ENCODE results near the gene ARV1.
"Not testable (repeated sequence)": the region's sequence is repeated elsewhere in the genome, so short reads cannot be mapped to it uniquely, and the experiment has no call there.

DNA sequence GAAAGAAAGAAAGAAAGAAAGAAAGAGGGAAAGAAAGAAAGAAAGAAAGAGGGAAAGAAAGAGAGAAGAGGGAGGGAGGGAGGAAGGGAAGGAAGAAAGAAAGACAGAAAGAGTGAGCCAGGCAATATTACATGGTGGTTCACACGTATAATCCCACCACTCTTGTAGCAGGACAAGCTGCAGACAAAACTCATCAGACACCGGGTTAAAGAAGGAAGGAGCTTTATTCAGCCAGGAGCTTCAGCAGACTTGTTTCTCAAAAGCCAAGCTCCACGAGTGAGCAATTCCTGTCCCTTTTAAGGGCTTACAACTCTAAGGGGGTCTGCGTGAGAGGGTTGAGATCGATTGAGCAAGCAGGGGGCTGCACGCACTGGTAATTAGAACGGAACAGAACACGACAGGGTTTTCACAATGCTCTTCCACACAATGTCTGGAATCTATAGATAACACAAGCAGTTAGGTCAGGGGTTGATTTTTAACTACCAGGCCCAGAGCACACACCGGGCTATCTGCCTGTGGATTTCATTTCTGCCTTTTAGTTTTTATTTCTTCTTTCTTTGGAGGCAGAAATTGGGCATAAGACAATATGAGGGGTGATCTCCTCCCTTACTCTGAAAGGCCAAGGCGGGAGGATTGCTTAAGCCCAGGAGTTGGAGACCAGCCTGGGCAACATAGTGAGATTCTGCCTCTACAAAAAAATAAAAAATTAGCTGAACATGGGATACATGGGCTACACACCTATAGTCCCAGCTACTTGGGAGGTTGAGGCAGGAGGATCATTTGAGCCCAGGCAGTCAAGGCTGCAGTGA is 67.2 kb downstream of the ARV1 start:
- TF ChIP-seq, protein P1, sequence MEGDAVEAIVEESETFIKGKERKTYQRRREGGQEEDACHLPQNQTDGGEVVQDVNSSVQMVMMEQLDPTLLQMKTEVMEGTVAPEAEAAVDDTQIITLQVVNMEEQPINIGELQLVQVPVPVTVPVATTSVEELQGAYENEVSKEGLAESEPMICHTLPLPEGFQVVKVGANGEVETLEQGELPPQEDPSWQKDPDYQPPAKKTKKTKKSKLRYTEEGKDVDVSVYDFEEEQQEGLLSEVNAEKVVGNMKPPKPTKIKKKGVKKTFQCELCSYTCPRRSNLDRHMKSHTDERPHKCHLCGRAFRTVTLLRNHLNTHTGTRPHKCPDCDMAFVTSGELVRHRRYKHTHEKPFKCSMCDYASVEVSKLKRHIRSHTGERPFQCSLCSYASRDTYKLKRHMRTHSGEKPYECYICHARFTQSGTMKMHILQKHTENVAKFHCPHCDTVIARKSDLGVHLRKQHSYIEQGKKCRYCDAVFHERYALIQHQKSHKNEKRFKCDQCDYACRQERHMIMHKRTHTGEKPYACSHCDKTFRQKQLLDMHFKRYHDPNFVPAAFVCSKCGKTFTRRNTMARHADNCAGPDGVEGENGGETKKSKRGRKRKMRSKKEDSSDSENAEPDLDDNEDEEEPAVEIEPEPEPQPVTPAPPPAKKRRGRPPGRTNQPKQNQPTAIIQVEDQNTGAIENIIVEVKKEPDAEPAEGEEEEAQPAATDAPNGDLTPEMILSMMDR (IDR thresholded peaks at IDR 0.05; ENCODE audit: poor library complexity, severe bottlenecking) = not testable (repeated sequence)
- TF ChIP-seq, protein P2, sequence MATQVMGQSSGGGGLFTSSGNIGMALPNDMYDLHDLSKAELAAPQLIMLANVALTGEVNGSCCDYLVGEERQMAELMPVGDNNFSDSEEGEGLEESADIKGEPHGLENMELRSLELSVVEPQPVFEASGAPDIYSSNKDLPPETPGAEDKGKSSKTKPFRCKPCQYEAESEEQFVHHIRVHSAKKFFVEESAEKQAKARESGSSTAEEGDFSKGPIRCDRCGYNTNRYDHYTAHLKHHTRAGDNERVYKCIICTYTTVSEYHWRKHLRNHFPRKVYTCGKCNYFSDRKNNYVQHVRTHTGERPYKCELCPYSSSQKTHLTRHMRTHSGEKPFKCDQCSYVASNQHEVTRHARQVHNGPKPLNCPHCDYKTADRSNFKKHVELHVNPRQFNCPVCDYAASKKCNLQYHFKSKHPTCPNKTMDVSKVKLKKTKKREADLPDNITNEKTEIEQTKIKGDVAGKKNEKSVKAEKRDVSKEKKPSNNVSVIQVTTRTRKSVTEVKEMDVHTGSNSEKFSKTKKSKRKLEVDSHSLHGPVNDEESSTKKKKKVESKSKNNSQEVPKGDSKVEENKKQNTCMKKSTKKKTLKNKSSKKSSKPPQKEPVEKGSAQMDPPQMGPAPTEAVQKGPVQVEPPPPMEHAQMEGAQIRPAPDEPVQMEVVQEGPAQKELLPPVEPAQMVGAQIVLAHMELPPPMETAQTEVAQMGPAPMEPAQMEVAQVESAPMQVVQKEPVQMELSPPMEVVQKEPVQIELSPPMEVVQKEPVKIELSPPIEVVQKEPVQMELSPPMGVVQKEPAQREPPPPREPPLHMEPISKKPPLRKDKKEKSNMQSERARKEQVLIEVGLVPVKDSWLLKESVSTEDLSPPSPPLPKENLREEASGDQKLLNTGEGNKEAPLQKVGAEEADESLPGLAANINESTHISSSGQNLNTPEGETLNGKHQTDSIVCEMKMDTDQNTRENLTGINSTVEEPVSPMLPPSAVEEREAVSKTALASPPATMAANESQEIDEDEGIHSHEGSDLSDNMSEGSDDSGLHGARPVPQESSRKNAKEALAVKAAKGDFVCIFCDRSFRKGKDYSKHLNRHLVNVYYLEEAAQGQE (IDR thresholded peaks at IDR 0.05; ENCODE audit: borderline replicate concordance) = not testable (repeated sequence)
- TF ChIP-seq EZH2 (IDR thresholded peaks at IDR 0.05; ENCODE audit: borderline replicate concordance, insufficient read depth, low read length, poor library complexity, severe bottlenecking); MXI1 (conservative IDR thresholded peaks at IDR 0.05; ENCODE audit: poor library complexity, severe bottlenecking); TAF1 (IDR thresholded peaks at IDR 0.05; ENCODE audit: low read depth); POLR2AphosphoS5 (IDR thresholded peaks at IDR 0.05): not testable (repeated sequence)
